ENCODE data around the gene ISCA1. TPM values are rescaled to one million over a fixed set of nuclear protein-coding genes. Genes with fewer than 3 reads are reported as not detected.

Gene ISCA1
- total and polyA plus RNA-seq, 10 of the 15 experiments (the other 5 are each of a cell fraction or from before 2014, with no cell fraction given), result 8.9 to 36.0 (median 24.2) TPM

- no peak for TF ChIP-seq IRF5 (IDR thresholded peaks at IDR 0.05; ENCODE audit: borderline replicate concordance)
- no peak for TF ChIP-seq NR2C1 (IDR thresholded peaks at IDR 0.05)
- TF ChIP-seq GABPA (IDR thresholded peaks at IDR 0.05; ENCODE audit: low read depth), result no peak
- TF ChIP-seq SMARCA5 (IDR thresholded peaks at IDR 0.05), result no peak
- TF ChIP-seq ASH2L (IDR thresholded peaks at IDR 0.05; ENCODE audit: borderline replicate concordance, low read depth), result no peak
Measured at GRCh38 chr9:86248746-86249145, 33.6 kb downstream of the ISCA1 start (continued).

GRCh38 chr9:86246752-86247161 is 35.6 kb downstream of the ISCA1 start:
- peak; percentile 98 for ATAC-seq
- peak; percentile 80 for DNase-seq (ENCODE audit: low read depth, low spot score)
- no peaks in the 10 kb centered on the region for H3K36me3 ChIP-seq (ENCODE audit: control insufficient read depth in 2 of 2, insufficient read depth in 2 of 2, low read length in 1 of 2)
- ChIA-PET RAD21 (ENCODE audit: unreplicated experiment) (interaction anchor here (0.6 to 3.5 kb wide), 5 partner anchors 8 to 211 kb away, joined by 3 to 31 read pairs (median 4); no protein-coding TSS in a partner anchor), SMC1A (ENCODE audit: uncharacterized antibody, unreplicated experiment) (interaction anchor here (1.0 to 4.8 kb wide), 8 partner anchors 9 to 427 kb away, joined by 3 to 35 read pairs (median 6); no protein-coding TSS in a partner anchor), CTCF (interaction anchor here (0.6 to 3.5 kb wide), 7 partner anchors 10 to 427 kb away, joined by 3 to 49 read pairs (median 4); no protein-coding TSS in a partner anchor), POLR2A (no interaction called here)
- no TSS peak for BruUV-seq (replicated peaks)
- H2AFZ ChIP-seq (ENCODE audit: control insufficient read depth, low read depth, low read length), result peak overlapping the region; percentile 55
- no peak overlapping the region for H3K27ac ChIP-seq (ENCODE audit: control insufficient read depth, insufficient read depth)
- H3K4me2 ChIP-seq (ENCODE audit: control insufficient read depth, insufficient read depth), result peak overlapping the region; percentile 67; the same call in 1 of the 2 replicates
- WGBS (ENCODE audit: insufficient coverage, insufficient replicate concordance, low lambda C conversion rate, missing lambda C conversion rate), result 11% methylated on average over 6 of the region's 6 CpGs
- H3K27me3 ChIP-seq (replicated peaks in 1 of 2; ENCODE audit: control insufficient read depth in 2 of 2, insufficient read depth in 2 of 2, low read length in 1 of 2), result no peaks in the 10 kb centered on the region
- peak overlapping the region; percentile 15; the same call in 1 of the 2 replicates for H3K4me3 ChIP-seq
- intact Hi-C loops (cut with micrococcal nuclease; ENCODE audit: unreplicated experiment) (loop anchor here (2.0 to 10.0 kb wide), 2 partner anchors 44 to 212 kb away; no protein-coding TSS in a partner anchor), in situ Hi-C loops (cut with MboI) (no loop called here)
- FAIRE-seq, result peak; percentile 56
- no peaks in the 10 kb centered on the region for H3K9me3 ChIP-seq (replicated peaks; ENCODE audit: control insufficient read depth, insufficient read depth, low read length)
- no peaks in the 10 kb centered on the region for H3K4me1 ChIP-seq (ENCODE audit: control insufficient read depth, insufficient read depth, low read length)
- no peaks in the 10 kb centered on the region for H4K20me1 ChIP-seq (ENCODE audit: control insufficient read depth, insufficient read depth)
- H3K79me2 ChIP-seq (ENCODE audit: control insufficient read depth, insufficient read depth, low read length), result no peaks in the 10 kb centered on the region
- H3K9ac ChIP-seq (ENCODE audit: control insufficient read depth, insufficient read depth, low read length), result no peak overlapping the region
- TF ChIP-seq SIN3A (IDR thresholded peaks at IDR 0.05; ENCODE audit: low read depth, low read length) (no peak), SMARCA5 (IDR thresholded peaks at IDR 0.05) (no peak), MEF2B (IDR thresholded peaks at IDR 0.05; ENCODE audit: partially characterized antibody, poor library complexity, severe bottlenecking) (peak; percentile 100), PML (IDR thresholded peaks at IDR 0.05; ENCODE audit: low read length) (no peak), RAD51 (IDR thresholded peaks at IDR 0.05) (no peak), ZBTB33 (IDR thresholded peaks at IDR 0.05) (no peak), NFYA (IDR thresholded peaks at IDR 0.05; ENCODE audit: borderline replicate concordance, low read depth, low read length) (no peak), WRNIP1 (IDR thresholded peaks at IDR 0.05; ENCODE audit: borderline replicate concordance, low read depth, low read length) (no peak), TCF7 (IDR thresholded peaks at IDR 0.05; ENCODE audit: borderline replicate concordance) (no peak), EGR1 (IDR thresholded peaks at IDR 0.05; ENCODE audit: borderline replicate concordance in 1 of 2, low read depth in 2 of 2, low read length in 2 of 2) (no peak), MTA2 (IDR thresholded peaks at IDR 0.05; ENCODE audit: low read depth) (no peak), BRCA1 (IDR thresholded peaks at IDR 0.05; ENCODE audit: low read depth, low read length) (no peak), POLR2AphosphoS2 (IDR thresholded peaks at IDR 0.05; ENCODE audit: low read depth, low read length) (no peak), ELK1 (IDR thresholded peaks at IDR 0.05; ENCODE audit: low read depth, low read length) (no peak), NFXL1 (IDR thresholded peaks at IDR 0.05; ENCODE audit: borderline replicate concordance) (no peak), YY1 (IDR thresholded peaks at IDR 0.05; ENCODE audit: low read depth, low read length) (0 out of 2 replicates have a peak, but pooled peaks have one; percentile 23), RBBP5 (conservative IDR thresholded peaks at IDR 0.05) (no peak)

Measured in GM12878 (cell line).